ENCODE results near the gene ONECUT3. TPM values are rescaled to one million over a fixed set of nuclear protein-coding genes. Genes with fewer than 3 reads are reported as not detected.
A peak's percentile ranks its signal among the peaks of the same experiment; 100 is the strongest.

The ONECUT3 gene
- total and polyA plus RNA-seq, 9 of the 15 experiments (the other 6 are each of a cell fraction or from before 2014, with no cell fraction given): not detected

DNA sequence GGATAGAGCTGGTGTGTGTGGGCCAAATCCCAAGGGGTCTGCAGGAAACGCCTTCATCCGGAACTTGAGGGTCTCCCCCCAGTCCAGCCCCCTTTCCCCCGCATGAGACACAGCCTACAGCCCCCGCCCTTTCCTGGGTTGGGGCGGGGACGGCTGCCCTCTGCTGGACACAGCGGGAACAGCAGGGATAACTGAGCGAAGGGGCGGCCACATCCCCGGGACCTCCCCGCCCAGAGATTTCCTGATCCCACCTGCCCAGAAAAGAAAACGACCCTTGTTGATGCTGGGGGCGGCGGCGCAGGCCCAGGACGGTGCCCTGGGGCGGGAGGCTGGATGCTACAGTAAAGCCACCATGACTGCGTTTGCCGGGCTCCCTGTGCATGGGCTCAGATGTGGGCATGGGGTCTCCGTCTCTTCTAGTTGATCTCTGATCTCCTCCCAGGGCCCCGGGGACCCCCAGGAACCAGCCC lies 14.2 kb downstream of the ONECUT3 start (continued):
- TF ChIP-seq, protein P1, sequence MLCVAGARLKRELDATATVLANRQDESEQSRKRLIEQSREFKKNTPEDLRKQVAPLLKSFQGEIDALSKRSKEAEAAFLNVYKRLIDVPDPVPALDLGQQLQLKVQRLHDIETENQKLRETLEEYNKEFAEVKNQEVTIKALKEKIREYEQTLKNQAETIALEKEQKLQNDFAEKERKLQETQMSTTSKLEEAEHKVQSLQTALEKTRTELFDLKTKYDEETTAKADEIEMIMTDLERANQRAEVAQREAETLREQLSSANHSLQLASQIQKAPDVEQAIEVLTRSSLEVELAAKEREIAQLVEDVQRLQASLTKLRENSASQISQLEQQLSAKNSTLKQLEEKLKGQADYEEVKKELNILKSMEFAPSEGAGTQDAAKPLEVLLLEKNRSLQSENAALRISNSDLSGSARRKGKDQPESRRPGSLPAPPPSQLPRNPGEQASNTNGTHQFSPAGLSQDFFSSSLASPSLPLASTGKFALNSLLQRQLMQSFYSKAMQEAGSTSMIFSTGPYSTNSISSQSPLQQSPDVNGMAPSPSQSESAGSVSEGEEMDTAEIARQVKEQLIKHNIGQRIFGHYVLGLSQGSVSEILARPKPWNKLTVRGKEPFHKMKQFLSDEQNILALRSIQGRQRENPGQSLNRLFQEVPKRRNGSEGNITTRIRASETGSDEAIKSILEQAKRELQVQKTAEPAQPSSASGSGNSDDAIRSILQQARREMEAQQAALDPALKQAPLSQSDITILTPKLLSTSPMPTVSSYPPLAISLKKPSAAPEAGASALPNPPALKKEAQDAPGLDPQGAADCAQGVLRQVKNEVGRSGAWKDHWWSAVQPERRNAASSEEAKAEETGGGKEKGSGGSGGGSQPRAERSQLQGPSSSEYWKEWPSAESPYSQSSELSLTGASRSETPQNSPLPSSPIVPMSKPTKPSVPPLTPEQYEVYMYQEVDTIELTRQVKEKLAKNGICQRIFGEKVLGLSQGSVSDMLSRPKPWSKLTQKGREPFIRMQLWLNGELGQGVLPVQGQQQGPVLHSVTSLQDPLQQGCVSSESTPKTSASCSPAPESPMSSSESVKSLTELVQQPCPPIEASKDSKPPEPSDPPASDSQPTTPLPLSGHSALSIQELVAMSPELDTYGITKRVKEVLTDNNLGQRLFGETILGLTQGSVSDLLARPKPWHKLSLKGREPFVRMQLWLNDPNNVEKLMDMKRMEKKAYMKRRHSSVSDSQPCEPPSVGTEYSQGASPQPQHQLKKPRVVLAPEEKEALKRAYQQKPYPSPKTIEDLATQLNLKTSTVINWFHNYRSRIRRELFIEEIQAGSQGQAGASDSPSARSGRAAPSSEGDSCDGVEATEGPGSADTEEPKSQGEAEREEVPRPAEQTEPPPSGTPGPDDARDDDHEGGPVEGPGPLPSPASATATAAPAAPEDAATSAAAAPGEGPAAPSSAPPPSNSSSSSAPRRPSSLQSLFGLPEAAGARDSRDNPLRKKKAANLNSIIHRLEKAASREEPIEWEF (CRISPR knock-in tag; IDR thresholded peaks at IDR 0.05): no peak
- TF ChIP-seq EGR1 (conservative IDR thresholded peaks at IDR 0.05) (peak; percentile 46; the same call in 1 of the 2 replicates), GTF2F1 (IDR thresholded peaks at IDR 0.05; ENCODE audit: low read depth, low read length) (no peak), MCM2 (IDR thresholded peaks at IDR 0.05; ENCODE audit: low read depth) (no peak), ZBTB7A (IDR thresholded peaks at IDR 0.05; ENCODE audit: borderline replicate concordance, control insufficient read depth, low read depth, low read length) (peak; percentile 99)
- TF ChIP-seq, protein P2, sequence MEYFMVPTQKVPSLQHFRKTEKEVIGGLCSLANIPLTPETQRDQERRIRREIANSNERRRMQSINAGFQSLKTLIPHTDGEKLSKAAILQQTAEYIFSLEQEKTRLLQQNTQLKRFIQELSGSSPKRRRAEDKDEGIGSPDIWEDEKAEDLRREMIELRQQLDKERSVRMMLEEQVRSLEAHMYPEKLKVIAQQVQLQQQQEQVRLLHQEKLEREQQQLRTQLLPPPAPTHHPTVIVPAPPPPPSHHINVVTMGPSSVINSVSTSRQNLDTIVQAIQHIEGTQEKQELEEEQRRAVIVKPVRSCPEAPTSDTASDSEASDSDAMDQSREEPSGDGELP (CRISPR knock-in tag; IDR thresholded peaks at IDR 0.05; ENCODE audit: borderline replicate concordance): peak; percentile 62; the same call in 1 of the 2 replicates
